ENCODE data around the gene MOCS1.
A peak's percentile ranks its signal among the peaks of the same experiment; 100 is the strongest.

MOCS1 gene

GRCh38 chr6:39951191-39951590 lies 16.9 kb upstream of the MOCS1 start:
- DNase-seq (ENCODE audit: low read depth), result no peak
- H3K4me3 ChIP-seq (ENCODE audit: low read depth, low read length), result no peak overlapping the region

GRCh38 chr6:39950125-39950720 lies 16.0 kb upstream of the MOCS1 start:
- no peak overlapping the region for H3K4me3 ChIP-seq (ENCODE audit: low read depth, low read length)
- DNase-seq (ENCODE audit: low read depth), result no peak

- H3K4me3 ChIP-seq (ENCODE audit: low read depth, low read length), result no peak overlapping the region
- no peak for DNase-seq (ENCODE audit: low read depth)
Observed at GRCh38 chr6:39948199-39948791, 14.0 kb upstream of the MOCS1 start.

GRCh38 chr6:39947611-39948068 lies 13.4 kb upstream of the MOCS1 start:
- H3K4me3 ChIP-seq (ENCODE audit: low read depth, low read length), result no peak overlapping the region
- DNase-seq (ENCODE audit: low read depth), result no peak

GRCh38 chr6:39945626-39946025 lies 11.4 kb upstream of the MOCS1 start:
- H3K4me3 ChIP-seq (ENCODE audit: low read depth, low read length), result no peak overlapping the region
- DNase-seq (ENCODE audit: low read depth), result no peak

GRCh38 chr6:39942903-39943580 lies 8.8 kb upstream of the MOCS1 start:
- H3K4me3 ChIP-seq (ENCODE audit: low read depth, low read length), result no peak overlapping the region
- DNase-seq (ENCODE audit: low read depth), result no peak

- H3K4me3 ChIP-seq (ENCODE audit: low read depth, low read length), result no peak overlapping the region
- DNase-seq (ENCODE audit: low read depth), result no peak
Observed at GRCh38 chr6:39941820-39942219, 7.6 kb upstream of the MOCS1 start.

- no peak for DNase-seq (ENCODE audit: low read depth)
- H3K4me3 ChIP-seq (ENCODE audit: low read depth, low read length), result no peak overlapping the region
Observed at GRCh38 chr6:39941138-39941537, 6.9 kb upstream of the MOCS1 start.

GRCh38 chr6:39938773-39939654 lies 4.8 kb upstream of the MOCS1 start:
- H3K4me3 ChIP-seq (ENCODE audit: low read depth, low read length), result no peak overlapping the region
- DNase-seq (ENCODE audit: low read depth), result no peak

GRCh38 chr6:39937686-39938333 lies 3.5 kb upstream of the MOCS1 start:
- no peak overlapping the region for H3K4me3 ChIP-seq (ENCODE audit: low read depth, low read length)
- no peak for DNase-seq (ENCODE audit: low read depth)

- no peak overlapping the region for H3K4me3 ChIP-seq (ENCODE audit: low read depth, low read length)
- no peak for DNase-seq (ENCODE audit: low read depth)
Observed at GRCh38 chr6:39936857-39937256, 2.6 kb upstream of the MOCS1 start.

- no peak overlapping the region for H3K4me3 ChIP-seq (ENCODE audit: low read depth, low read length)
- DNase-seq (ENCODE audit: low read depth), result no peak
Observed at GRCh38 chr6:39935241-39935640, 979 bp upstream of the MOCS1 start.

GRCh38 chr6:39933669-39934130 lies 562 bp downstream of the MOCS1 start:
- no peak for DNase-seq (ENCODE audit: low read depth)

GRCh38 chr6:39932386-39932910 lies 1.8 kb downstream of the MOCS1 start:
- no peak for DNase-seq (ENCODE audit: low read depth)

More at GRCh38 chr6:39933669-39934130, 562 bp downstream of the MOCS1 start:
- peak overlapping the region; percentile 77 for H3K4me3 ChIP-seq (ENCODE audit: low read depth, low read length)

GRCh38 chr6:39931607-39932006 lies 2.7 kb downstream of the MOCS1 start:
- DNase-seq (ENCODE audit: low read depth), result no peak
- no peak overlapping the region for H3K4me3 ChIP-seq (ENCODE audit: low read depth, low read length)

More at GRCh38 chr6:39932386-39932910, 1.8 kb downstream of the MOCS1 start:
- H3K4me3 ChIP-seq (ENCODE audit: low read depth, low read length), result no peak overlapping the region

GRCh38 chr6:39930540-39930939 lies 3.7 kb downstream of the MOCS1 start:
- DNase-seq (ENCODE audit: low read depth), result no peak
- no peak overlapping the region for H3K4me3 ChIP-seq (ENCODE audit: low read depth, low read length)

- peak; percentile 36 for DNase-seq (ENCODE audit: low read depth)
Observed at GRCh38 chr6:39929733-39930461, 4.4 kb downstream of the MOCS1 start.

GRCh38 chr6:39929039-39929732 lies 5.1 kb downstream of the MOCS1 start:
- DNase-seq (ENCODE audit: low read depth), result no peak
- no peak overlapping the region for H3K4me3 ChIP-seq (ENCODE audit: low read depth, low read length)

More at GRCh38 chr6:39929733-39930461, 4.4 kb downstream of the MOCS1 start:
- H3K4me3 ChIP-seq (ENCODE audit: low read depth, low read length), result no peak overlapping the region

Data from skeletal muscle cell (primary cell).